NCI-H2081 (cell line): Measurements from ENCODE around the gene COPS9.

Experiments
- DNase-seq, 2 experiments: peaks; one replicate each; lab custom pipeline; 2025; lab: John Stamatoyannopoulos, UW

COPS9 gene

GRCh38 chr2:240109386-240109785 lies 26.7 kb downstream of the COPS9 start:
- no peak for DNase-seq

GRCh38 chr2:240107477-240107796 lies 28.7 kb downstream of the COPS9 start:
- DNase-seq = no peak

DNA sequence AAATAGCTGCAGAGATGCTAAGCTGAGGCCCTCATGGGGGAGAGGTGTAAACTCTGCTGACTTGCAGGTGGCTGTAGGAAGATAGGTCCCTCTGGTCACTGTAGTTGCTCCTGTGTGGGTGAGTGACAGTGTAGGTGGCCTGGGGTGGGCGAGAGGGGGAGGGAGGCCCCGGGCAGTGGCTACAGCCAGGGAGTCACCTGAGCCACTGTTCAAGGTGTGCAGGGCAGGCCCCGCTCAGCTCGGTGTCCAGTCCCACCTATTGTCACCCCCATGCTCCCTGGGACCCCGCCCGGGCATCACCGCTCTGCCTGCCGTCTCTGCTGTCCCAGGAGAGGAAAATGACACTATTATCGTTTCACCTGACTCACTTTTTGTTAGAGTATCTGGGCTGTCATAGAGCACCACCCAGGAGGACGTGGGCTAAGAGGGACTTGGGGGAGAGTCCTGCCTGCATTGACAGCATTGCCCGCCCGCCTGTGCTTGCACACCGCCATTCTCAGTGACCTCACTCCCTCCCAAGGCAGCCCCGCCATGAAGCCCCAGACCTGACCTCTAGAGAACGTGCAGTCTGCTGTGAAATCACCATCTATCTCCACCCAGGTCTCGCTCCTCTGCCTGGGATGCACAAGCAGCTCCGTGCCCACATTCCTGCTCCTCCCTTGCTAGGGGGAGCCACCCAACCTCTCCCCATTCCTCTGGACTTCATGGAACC lies 29.2 kb downstream of the COPS9 start:
- DNase-seq = no peak

DNA sequence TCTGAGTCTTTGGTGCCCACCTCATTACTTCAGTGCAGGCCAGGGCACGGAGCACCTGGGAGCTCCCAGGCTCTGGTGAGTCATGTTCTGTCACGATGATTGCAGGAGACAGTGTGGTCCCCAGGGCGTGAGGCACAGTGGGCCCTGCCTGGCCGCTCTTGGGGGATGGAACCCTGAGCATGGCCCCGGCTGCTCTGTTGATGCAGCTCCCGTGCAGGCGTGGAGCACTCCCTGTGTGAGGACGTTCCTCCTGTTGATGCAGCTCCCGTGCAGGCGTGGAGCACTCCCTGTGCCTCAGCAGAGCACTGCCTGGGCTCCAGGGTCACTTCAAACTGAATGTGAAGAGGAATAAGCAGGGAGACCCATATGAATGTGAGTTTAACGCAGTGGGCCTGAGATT lies 30.1 kb downstream of the COPS9 start:
- DNase-seq = no peak

DNA sequence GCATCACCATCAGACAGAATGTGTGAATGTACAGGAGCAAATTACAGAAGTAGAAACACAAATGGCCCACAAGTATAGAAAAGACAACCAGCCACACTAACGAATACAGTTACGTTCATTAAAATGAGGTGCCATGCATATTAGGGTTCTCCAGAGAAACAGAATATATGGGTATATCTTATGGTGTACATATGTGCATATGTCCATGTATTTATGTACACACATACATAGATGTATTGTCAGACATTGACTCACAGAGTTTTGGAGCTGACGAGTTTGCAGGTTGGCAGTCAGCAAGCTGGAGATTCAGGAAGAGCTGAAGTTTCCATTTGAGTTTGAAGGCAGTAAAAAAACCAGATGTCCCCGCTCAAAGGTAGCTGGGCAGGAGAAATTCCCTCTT lies 33.0 kb downstream of the COPS9 start:
- no peak for DNase-seq

DNA sequence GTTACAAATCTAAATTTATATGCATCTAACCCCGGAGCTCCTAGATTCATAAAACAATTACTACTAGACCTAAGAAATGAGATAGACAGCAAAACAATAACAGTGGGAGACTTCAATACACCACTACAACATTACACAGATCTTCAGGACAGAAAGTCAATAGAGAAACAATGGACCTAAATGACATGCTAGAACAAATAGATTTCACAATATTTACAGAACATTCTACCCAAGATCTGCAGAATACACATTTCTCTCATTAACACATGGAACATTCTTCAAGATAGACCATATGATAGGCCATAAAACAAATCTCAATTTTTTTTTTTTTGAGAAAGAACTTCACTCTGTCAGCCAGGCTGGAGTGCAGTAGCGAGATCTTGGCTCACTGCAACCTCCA lies 37.8 kb downstream of the COPS9 start:
- no peak for DNase-seq

DNA sequence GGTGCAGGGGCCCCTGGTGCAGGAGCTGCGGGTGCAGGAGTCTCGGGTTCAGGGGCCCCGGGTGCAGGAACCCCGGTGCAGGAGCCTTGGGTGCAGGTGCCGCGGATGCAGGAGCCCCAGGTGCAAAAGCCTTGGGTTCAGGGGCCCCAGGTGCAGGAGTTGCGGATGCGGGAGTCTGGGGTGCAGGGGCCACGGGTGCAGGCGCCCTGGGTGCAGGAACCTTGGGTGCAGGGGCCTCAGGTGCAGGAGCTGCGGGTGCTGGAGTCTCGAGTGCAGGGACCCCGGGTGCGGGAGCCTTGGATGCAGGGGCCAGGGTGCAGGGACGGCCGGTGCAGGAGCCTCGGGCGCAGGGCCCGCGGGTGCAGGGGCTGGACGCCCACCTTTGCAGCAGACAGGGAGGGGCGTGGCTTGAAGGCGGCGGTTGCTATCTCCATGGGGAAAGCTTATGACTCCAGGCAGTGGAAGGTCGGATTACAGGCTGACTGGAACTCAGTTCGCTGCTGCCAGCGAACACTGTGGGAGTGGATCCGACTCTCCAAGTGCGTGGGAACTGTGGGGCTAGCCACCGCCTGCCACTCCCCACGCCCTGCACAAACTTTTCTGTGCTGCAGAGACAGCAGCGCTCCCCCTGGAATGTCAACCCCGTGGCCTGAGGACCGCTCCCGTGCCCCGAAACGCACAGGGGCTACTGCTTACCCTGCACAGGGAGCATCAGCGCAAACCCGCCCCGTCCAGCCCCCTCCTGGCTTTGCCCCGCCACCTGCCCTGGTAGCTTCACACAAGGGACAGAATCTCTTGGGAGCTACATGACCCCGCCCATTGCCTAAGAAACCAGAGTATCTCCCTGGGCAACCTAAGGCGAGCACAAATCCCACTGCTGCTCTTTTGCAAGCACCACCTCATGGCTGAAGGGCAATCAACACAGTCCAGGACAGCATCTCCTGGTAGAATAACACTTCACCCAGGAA lies 40.3 kb downstream of the COPS9 start:
- DNase-seq = no peak

DNA sequence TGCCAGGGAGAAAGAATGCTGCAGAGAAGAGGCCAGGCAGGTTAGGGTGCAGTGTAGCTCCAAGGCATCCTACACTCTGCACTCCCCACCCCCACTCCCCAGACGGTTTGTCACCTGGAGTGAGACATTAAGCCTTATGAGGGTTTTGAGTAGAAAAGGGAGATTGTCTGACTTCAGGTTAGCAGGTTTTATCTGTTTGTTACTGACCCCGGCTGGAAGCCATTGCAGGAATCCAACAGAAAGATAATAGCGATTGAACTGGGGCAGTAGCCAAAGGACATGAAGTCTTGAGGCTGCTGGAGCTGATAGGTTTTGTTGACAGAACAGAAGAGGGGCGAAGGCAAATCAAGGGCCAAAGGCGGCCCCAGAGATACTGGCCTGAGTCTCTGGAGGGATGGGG lies 46.8 kb downstream of the COPS9 start:
- no peak for DNase-seq

DNA sequence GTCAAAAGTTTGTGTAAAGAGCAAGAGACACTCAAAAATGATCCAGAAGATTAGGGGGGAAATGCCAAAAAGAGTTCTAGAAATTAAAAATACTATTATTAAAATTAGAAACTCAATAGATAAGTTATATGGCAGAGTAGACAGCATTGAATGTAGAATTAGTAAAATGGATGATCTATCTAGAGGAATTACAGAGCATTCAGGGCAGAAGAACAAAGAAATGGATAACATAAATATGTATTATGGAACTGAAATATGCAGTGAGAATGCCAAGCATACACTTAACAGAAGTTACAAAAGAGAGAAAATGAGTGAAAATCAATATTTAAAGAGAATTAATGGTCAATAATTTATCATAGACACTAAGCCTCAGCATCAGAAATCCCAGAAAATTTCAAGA lies 49.5 kb downstream of the COPS9 start:
- DNase-seq = no peak
